Suprapubic skin (tissue), 4 donors: ENCODE measurements around the gene SLC11A2. TPM values are rescaled to one million over a fixed set of nuclear protein-coding genes. Genes with fewer than 3 reads are reported as not detected.
"Not testable (repeated sequence)": the region's sequence is repeated elsewhere in the genome, so short reads cannot be mapped to it uniquely, and the experiment has no call there.

Experiments
- DNase-seq, 2 donors: peaks; one replicate each; pipeline ENCODE4 v3.0.0-alpha.2; 2019; ENCODE audit warnings: low spot score in 2 of 2
- H3K27ac ChIP-seq: fragments of 200-600 bp; sonication (generic); one replicate; pipeline ENCODE4 v1.5.1; 2019
- H3K27me3 ChIP-seq: fragments of 200-600 bp; sonication (generic); one replicate; pipeline ENCODE4 v1.5.1; 2019
- H3K36me3 ChIP-seq: fragments of 200-600 bp; sonication (generic); one replicate; pipeline ENCODE4 v1.5.1; 2019
- H3K4me1 ChIP-seq: fragments of 200-600 bp; sonication (generic); one replicate; pipeline ENCODE4 v1.5.1; 2019
- H3K4me3 ChIP-seq: fragments of 200-600 bp; sonication (generic); one replicate; pipeline ENCODE4 v1.5.1; 2019; ENCODE audit warnings: mild to moderate bottlenecking
- H3K9me3 ChIP-seq: fragments of 200-600 bp; sonication (generic); one replicate; pipeline ENCODE4 v1.5.1; 2019
- CTCF ChIP-seq, 2 donors: fragments of 200-600 bp in 1 of 2; fragments of 450-650 bp in 1 of 2; sonication (generic) in 1 of 2; IDR thresholded peaks; one replicate each; pipeline ENCODE4 v1.5.1; 2016 to 2019; ENCODE audit warnings: antibody characterized with exemption in 2 of 2, mild to moderate bottlenecking in 1 of 2, moderate library complexity in 1 of 2
- EP300 ChIP-seq: sonication (generic); formaldehyde crosslinking; IDR thresholded peaks from one replicate; pipeline ENCODE4 v1.6.1; 2017; ENCODE audit warnings: antibody characterized with exemption
- POLR2A ChIP-seq, 2 donors: fragments of 450-650 bp; IDR thresholded peaks; one replicate each; pipeline ENCODE4 v1.6.1; 2017; ENCODE audit warnings: antibody characterized with exemption in 2 of 2, mild to moderate bottlenecking in 2 of 2, moderate library complexity in 2 of 2
- POLR2AphosphoS5 ChIP-seq, 3 donors: sonication (generic); formaldehyde crosslinking; IDR thresholded peaks; one replicate each; pipeline ENCODE4 v1.6.1; 2017; ENCODE audit warnings: antibody characterized with exemption in 3 of 3
- WGBS: methylation state at CpG from one replicate; pipeline ENCODE4 v1.1.5; 2018; 5-methylcytosine and 5-hydroxymethylcytosine counted together
- total RNA-seq, 4 donors: library from RNA; depleted of rRNA; stranded (reverse); fragments of >200 nt; gene quantifications; one replicate each; pipeline ENCODE4 v1.1.0, GENCODE V29; 2016

The SLC11A2 gene
- total RNA-seq, 4 donors from 2014 or later, result 39.0 to 108 (median 60.2) TPM

GRCh38 chr12:50961708-50962107 is 64.5 kb downstream of the SLC11A2 start:
- no peak for TF ChIP-seq EP300
- H3K4me3 ChIP-seq, result no peak overlapping the region
- no peaks in the 10 kb centered on the region for H3K9me3 ChIP-seq
- no peaks in the 10 kb centered on the region for H3K4me1 ChIP-seq
- H3K27me3 ChIP-seq, result no peaks in the 10 kb centered on the region
- no peak overlapping the region for H3K27ac ChIP-seq
- WGBS, result 95% methylated on average over 4 of the region's 4 CpGs
- H3K36me3 ChIP-seq, result no peaks in the 10 kb centered on the region
- no peak for DNase-seq

DNA sequence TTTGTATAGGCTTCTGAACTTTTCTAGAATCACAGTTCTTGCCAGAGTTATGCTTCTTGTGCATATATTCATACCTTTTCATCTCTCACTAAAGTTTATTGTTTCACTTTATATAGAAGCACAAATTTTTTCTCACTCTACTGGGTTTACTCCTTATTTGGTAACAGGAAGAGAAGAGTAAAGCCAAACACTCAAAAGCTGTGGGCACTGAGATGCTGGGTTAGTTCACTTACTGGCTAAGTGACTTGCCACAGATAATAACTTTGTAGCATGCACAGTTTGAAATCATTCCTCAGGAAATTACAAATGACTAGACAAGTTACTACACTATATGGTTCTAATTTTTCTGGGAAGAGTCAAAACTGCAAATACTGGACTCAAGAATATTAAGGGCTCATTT is 66.1 kb downstream of the SLC11A2 start:
- Histone ChIP-seq H3K36me3 (no peaks in the 10 kb centered on the region), H3K9me3 (no peaks in the 10 kb centered on the region), H3K4me1 (no peaks in the 10 kb centered on the region), H3K4me3 (no peak overlapping the region), H3K27ac (no peak overlapping the region), H3K27me3 (no peaks in the 10 kb centered on the region)
- DNase-seq, result no peak
- no peak for TF ChIP-seq CTCF (IDR thresholded peaks at IDR 0.05)
- TF ChIP-seq POLR2AphosphoS5 (IDR thresholded peaks at IDR 0.05), result no peak
- TF ChIP-seq POLR2A (IDR thresholded peaks at IDR 0.05), result no peak
- TF ChIP-seq EP300, result no peak

GRCh38 chr12:50955697-50956096 is 70.5 kb downstream of the SLC11A2 start:
- TF ChIP-seq POLR2AphosphoS5 (IDR thresholded peaks at IDR 0.05), result no peak
- TF ChIP-seq CTCF (IDR thresholded peaks at IDR 0.05), result no peak
- TF ChIP-seq POLR2A (IDR thresholded peaks at IDR 0.05), result no peak
- no peaks in the 10 kb centered on the region for H3K9me3 ChIP-seq
- H3K4me1 ChIP-seq, result no peaks in the 10 kb centered on the region
- WGBS, result 64% methylated on average over 2 of the region's 2 CpGs
- DNase-seq, result no peak
- no peak overlapping the region for H3K27ac ChIP-seq
- H3K27me3 ChIP-seq, result no peaks in the 10 kb centered on the region
- H3K36me3 ChIP-seq, result no peaks in the 10 kb centered on the region
- H3K4me3 ChIP-seq, result no peak overlapping the region

DNA sequence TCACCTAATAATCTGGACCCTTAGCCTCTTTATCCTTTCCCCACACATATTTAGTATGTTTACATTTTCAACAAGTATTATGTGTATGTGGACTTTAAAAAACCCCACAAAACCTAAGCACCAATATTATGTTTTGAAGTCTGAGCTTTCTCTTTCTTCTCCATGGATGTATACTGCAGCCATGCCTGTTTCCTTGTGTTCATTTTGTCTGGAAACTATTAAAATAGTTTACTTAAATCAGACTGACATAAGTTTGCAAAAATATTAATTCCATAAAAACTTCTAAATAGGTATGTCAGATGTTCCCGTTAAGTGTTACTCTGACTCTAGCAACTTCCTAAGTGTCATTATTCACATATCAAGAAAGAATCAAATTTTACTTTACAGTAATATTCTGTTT is 70.9 kb downstream of the SLC11A2 start:
- H3K27ac ChIP-seq, result no peak overlapping the region
- H3K9me3 ChIP-seq, result no peaks in the 10 kb centered on the region
- H3K27me3 ChIP-seq, result no peaks in the 10 kb centered on the region
- TF ChIP-seq POLR2A (IDR thresholded peaks at IDR 0.05), result no peak
- TF ChIP-seq EP300, result no peak
- TF ChIP-seq CTCF (IDR thresholded peaks at IDR 0.05), result no peak
- no peak for TF ChIP-seq POLR2AphosphoS5 (IDR thresholded peaks at IDR 0.05)
- no peak overlapping the region for H3K4me3 ChIP-seq
- 90% methylated on average over 1 of the region's 1 CpG for WGBS
- DNase-seq, result no peak
- no peaks in the 10 kb centered on the region for H3K4me1 ChIP-seq
- H3K36me3 ChIP-seq, result no peaks in the 10 kb centered on the region

- H3K4me1 ChIP-seq, H3K27me3 ChIP-seq, H3K27ac ChIP-seq, H3K9me3 ChIP-seq, H3K4me3 ChIP-seq, H3K36me3 ChIP-seq, DNase-seq: not testable (repeated sequence)
- 81% methylated on average over 2 of the region's 2 CpGs for WGBS
Measured at GRCh38 chr12:50954789-50955188, 71.4 kb downstream of the SLC11A2 start.

- no peaks in the 10 kb centered on the region for H3K9me3 ChIP-seq
- no peaks in the 10 kb centered on the region for H3K27me3 ChIP-seq
- no peak for DNase-seq
- H3K4me1 ChIP-seq, result no peaks in the 10 kb centered on the region
- 80% methylated on average over 7 of the region's 7 CpGs for WGBS
- H3K36me3 ChIP-seq, result no peaks in the 10 kb centered on the region
- no peak overlapping the region for H3K27ac ChIP-seq
- TF ChIP-seq EP300, result no peak
- TF ChIP-seq POLR2AphosphoS5 (IDR thresholded peaks at IDR 0.05), result no peak
- TF ChIP-seq POLR2A (IDR thresholded peaks at IDR 0.05), result no peak
- no peak for TF ChIP-seq CTCF (IDR thresholded peaks at IDR 0.05)
- H3K4me3 ChIP-seq, result no peak overlapping the region
Measured at GRCh38 chr12:50953047-50953446, 73.1 kb downstream of the SLC11A2 start.
